Right lobe of liver (tissue), 4 donors: ENCODE results near the gene ANKLE2.

Experiments used
- CTCF ChIP-seq, 4 donors: fragments of 200-600 bp in 3 of 4; fragments of 450-650 bp in 1 of 4; IDR thresholded peaks; one replicate each; pipeline versions ENCODE4 v1.5.1 to v1.8.0; 2016 to 2022; ENCODE audit warnings: antibody characterized with exemption in 4 of 4, mild to moderate bottlenecking in 2 of 4
- POLR2A ChIP-seq: fragments of 450-650 bp; IDR thresholded peaks from one replicate; pipeline ENCODE4 v1.6.1; 2017; ENCODE audit warnings: antibody characterized with exemption, mild to moderate bottlenecking
- donor health status: DM: no; HTN: no; CAD: no.
- donor health status: DM: no; HTN: no; CAD: no.
- donor health status: DM: no; HTN: yes; CAD: no.

GRCh38 chr12:132713123-132713522 lies 48.5 kb downstream of the ANKLE2 start:
- no peak for TF ChIP-seq POLR2A
- no peak for TF ChIP-seq CTCF (IDR thresholded peaks at IDR 0.05)
